ENCODE measurements around the gene PITPNC1. TPM values are rescaled to one million over a fixed set of nuclear protein-coding genes. Genes with fewer than 3 reads are reported as not detected.

Gene PITPNC1
- total and polyA plus RNA-seq, 2 of the 13 experiments (the other 11 are each of a cell fraction or from before 2014, with no cell fraction given) = 4.1 to 5.7 TPM

DNA sequence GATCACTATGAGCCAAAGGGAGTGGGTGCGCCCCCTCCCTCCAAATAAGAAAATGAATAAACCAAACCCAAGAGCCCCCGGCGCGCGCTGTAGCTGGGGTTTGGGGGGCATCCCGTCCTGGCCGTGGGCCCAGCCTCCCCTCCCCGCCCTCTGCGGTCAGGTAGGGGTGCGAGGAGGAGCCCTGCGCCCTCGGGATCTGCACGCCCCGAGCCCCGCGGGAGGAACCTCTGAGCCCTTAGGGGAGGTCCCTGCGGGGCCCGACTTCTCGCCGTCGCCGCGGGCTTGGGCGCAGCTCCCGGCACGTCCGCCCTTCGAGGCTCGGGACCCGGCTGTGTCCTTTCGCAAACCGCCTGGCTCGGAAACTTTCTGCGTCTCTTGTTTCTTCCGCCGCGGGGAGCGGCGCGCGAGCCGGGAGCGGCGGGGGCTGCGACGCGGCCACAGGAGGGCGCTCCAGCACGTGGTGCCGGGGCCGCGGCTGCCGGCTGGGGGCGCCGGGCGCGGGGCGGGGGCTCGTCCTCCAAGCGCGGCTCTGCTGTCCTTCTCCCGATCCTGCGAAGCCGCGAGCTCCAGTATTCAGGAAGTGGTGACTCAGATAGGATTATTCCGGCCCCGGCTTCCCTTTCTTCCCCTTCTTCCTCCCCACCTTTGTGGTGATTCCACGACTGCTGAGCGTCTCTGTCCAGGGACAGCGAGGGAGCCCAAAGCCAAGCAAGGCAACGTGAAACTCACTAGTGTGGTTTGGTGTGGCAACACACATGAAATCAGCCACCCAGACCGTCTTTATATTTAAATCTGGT, 1.6 kb downstream of the PITPNC1 start (continued):
- no peak for TF ChIP-seq TOE1 (CRISPR knock-in tag; IDR thresholded peaks at IDR 0.05)
- TF ChIP-seq ZFX (CRISPR knock-in tag; IDR thresholded peaks at IDR 0.05; ENCODE audit: low read depth) = 0 out of 2 replicates have a peak, but pooled peaks have one; percentile 15
- TF ChIP-seq RFXANK (CRISPR knock-in tag; IDR thresholded peaks at IDR 0.05) = no peak
- TF ChIP-seq E2F2 (CRISPR knock-in tag; IDR thresholded peaks at IDR 0.05; ENCODE audit: borderline replicate concordance) = no peak
- TF ChIP-seq FOXA3 (CRISPR knock-in tag; IDR thresholded peaks at IDR 0.05) = no peak
- no peak for TF ChIP-seq ZNF33A (CRISPR knock-in tag; IDR thresholded peaks at IDR 0.05; ENCODE audit: borderline replicate concordance)
- TF ChIP-seq HBP1 (CRISPR knock-in tag; IDR thresholded peaks at IDR 0.05; ENCODE audit: low read depth) = no peak
- peak; percentile 56; the same call in 1 of the 2 replicates for TF ChIP-seq ZMYM4 (CRISPR knock-in tag; IDR thresholded peaks at IDR 0.05)
- no peak for TF ChIP-seq MZF1 (CRISPR knock-in tag; IDR thresholded peaks at IDR 0.05; ENCODE audit: borderline replicate concordance)
- no peak for TF ChIP-seq ZNF367 (CRISPR knock-in tag; IDR thresholded peaks at IDR 0.05; ENCODE audit: borderline replicate concordance)
- no peak for TF ChIP-seq POLR2A (IDR thresholded peaks at IDR 0.05; ENCODE audit: insufficient read depth in 1 of 2, low read depth in 2 of 2, low read length in 2 of 2)
- TF ChIP-seq ZHX1 (CRISPR knock-in tag; IDR thresholded peaks at IDR 0.05; ENCODE audit: low read depth) = peak; percentile 23; the same call in 1 of the 2 replicates
- TF ChIP-seq NFRKB (IDR thresholded peaks at IDR 0.05) = no peak
- peak; percentile 61; the same call in 1 of the 2 replicates for TF ChIP-seq POGZ (CRISPR knock-in tag; IDR thresholded peaks at IDR 0.05)
- TF ChIP-seq ZNF737 (CRISPR knock-in tag; IDR thresholded peaks at IDR 0.05; ENCODE audit: borderline replicate concordance) = no peak
- no peak for TF ChIP-seq PRDM10 (CRISPR knock-in tag; IDR thresholded peaks at IDR 0.05; ENCODE audit: low read depth)
- TF ChIP-seq, protein P1, sequence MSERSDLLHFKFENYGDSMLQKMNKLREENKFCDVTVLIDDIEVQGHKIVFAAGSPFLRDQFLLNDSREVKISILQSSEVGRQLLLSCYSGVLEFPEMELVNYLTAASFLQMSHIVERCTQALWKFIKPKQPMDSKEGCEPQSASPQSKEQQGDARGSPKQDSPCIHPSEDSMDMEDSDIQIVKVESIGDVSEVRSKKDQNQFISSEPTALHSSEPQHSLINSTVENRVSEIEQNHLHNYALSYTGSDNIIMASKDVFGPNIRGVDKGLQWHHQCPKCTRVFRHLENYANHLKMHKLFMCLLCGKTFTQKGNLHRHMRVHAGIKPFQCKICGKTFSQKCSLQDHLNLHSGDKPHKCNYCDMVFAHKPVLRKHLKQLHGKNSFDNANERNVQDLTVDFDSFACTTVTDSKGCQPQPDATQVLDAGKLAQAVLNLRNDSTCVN (CRISPR knock-in tag; IDR thresholded peaks at IDR 0.05; ENCODE audit: borderline replicate concordance) = no peak
- TF ChIP-seq IRX3 (CRISPR knock-in tag; IDR thresholded peaks at IDR 0.05; ENCODE audit: borderline replicate concordance, low read depth) = no peak
- TF ChIP-seq MAFF (IDR thresholded peaks at IDR 0.05; ENCODE audit: low read depth, low read length) = no peak
